Left cardiac atrium (tissue), 4 donors: ENCODE measurements around the gene ZFAND4. TPM values are rescaled to one million over a fixed set of nuclear protein-coding genes. Genes with fewer than 3 reads are reported as not detected.
A peak's percentile ranks its signal among the peaks of the same experiment; 100 is the strongest.
"Not testable (repeated sequence)": the region's sequence is repeated elsewhere in the genome, so short reads cannot be mapped to it uniquely, and the experiment has no call there.

Experiments used
- ATAC-seq, 2 donors: fragments of 200-7000 bp; cut with Tn5 transposase; one replicate each; pipeline ENCODE4 v1.9.1; 2020; ENCODE audit warnings: mild to moderate bottlenecking in 2 of 2, moderate library complexity in 2 of 2
- DNase-seq: peaks from one replicate; pipeline ENCODE4 v3.0.0-alpha.2; 2020
- intact Hi-C, 2 donors: fragments of 100-400 bp; cut with DNase I; formaldehyde crosslinking; loops; one replicate each; pipeline versions ENCODE4 v1.14.1 to v1.15.1; 2022 to 2023
- total RNA-seq, 2 donors: library from RNA; stranded (reverse); fragmentation: NEBNext Ultra II Directional; extraction: Animal tissue kit (Norgen Biotek cat#: 25700); gene quantifications; one replicate each; pipeline ENCODE4 v1.2.1, GENCODE V29; 2021
- donor health status: DM: no; HTN: yes; CAD: no.
- donor health status: DM: no; HTN: yes; CAD: no; lungs with severe emphysema.
- donor health status: DM: yes; HTN: yes; CAD: no.
- donor health status: Dilated cardiomyopathy.

Gene ZFAND4
- total RNA-seq, 2 donors from 2014 or later: 14.0 to 15.0 TPM

DNA sequence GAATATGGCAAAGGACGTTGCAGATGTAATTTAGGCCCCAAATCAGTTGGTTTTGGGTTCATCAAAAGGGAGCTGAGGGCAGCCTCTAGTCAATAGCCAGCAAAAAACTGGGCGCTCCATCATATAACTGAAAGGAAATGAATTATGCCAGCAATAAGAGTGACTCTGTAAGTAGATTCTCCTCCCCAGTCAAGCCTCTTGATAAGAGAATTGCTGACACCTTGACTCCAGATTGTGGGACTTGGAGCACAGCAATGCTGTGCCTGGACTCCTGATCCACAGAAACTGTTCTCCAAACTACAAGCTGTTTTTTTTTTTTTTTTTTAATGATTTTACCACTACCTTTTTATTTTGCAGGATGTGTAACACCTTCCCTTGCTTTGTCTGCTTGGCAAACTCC is 25.5 kb downstream of the ZFAND4 start:
- intact Hi-C loops: no loop called here
- no peak for DNase-seq
- ATAC-seq: peak; percentile 34 to 59

DNA sequence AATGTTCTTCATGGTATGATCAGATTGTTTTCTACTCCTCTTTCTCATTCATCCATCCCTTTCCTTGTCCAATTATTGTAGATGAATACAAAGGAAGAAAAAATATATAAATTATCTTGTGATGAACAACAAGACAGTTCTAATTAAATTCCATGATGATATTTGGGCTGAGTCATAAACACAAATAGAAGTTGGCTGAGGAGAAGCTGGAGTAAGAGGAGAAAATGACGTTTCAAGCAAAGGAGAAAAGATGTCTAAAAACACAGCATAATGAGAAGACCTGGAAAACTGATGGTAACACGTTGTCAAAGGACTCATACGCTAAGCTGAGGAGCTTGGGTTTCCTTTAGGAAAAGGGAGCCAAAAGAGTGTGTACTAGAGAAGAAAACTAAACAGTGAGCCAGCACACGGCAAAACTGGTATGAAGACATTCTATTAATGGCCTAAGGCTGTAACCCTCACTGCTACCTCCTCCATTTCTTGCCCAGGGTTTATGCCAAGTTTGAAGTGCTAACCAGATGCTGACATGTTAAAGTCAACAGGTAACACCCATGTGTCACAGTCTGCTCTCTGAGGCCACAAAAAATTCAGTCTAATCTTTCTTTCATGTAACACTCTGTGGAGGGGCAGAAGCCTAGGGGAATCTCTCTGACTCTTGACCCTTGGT is 26.1 kb downstream of the ZFAND4 start:
- DNase-seq: no peak
- peak; percentile 23 to 50 for ATAC-seq
- intact Hi-C loops: loop anchor here in 1 of 2 donors (1.0 kb wide), 1 partner anchor 22 kb away; no protein-coding TSS in a partner anchor

DNA sequence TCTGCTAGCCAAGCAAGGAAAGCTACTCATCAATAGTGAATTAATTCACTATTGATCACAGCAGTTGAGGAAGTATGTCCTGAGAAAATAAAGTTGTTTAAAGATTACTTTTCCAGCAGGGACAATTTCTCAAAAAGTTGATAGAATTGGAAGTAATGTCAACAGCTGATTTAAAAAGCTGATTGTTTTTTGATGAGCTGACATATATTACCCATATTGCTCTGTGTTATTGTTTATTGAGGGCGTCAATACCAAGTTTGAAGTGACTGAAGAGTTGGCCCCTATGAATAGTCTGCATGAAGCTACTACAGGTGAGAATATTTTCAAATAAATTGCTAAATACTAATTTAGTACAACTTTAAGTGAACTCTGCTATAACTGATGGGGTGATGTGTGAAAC is 28.0 kb downstream of the ZFAND4 start:
- DNase-seq: no peak
- intact Hi-C loops: no loop called here
- no peak for ATAC-seq

DNA sequence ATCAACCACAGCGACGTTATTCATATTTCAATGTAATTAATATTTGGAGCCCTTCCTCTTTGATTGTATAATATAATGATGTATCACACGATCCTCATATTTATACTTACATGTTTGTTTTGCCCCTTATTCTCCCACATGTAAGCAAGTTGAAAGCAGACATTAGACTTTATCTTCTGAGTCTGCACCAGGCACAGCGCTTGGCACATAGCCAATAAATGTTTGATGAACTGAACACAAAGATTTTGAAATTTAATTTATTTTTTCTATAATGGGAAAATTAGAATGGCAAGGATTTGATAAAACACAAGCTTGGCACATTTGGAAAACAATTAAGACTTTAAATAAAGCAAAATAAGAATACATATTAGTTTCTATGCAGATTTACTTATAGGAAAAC is 31.6 kb downstream of the ZFAND4 start:
- no peak for DNase-seq
- intact Hi-C loops: no loop called here
- no peak for ATAC-seq

DNA sequence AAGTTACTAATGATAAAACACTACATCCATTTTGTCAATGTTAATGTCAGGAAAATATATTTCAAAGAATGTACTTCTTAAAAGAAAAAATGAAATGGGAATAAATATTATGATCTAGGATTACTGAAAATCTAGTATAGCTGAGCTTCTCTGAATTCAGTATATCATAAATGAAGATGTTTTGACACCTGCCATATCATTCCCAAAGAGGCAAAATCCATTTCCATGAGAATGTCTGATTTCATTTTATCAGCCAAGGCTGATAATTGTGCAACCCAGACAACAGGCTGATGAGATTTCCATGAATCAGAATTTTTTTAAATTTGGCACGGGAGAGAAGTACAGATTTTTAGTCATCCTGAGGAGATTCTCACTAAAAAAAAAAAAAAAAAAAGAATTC is 32.5 kb downstream of the ZFAND4 start:
- DNase-seq (no peak), ATAC-seq (no peak)
- intact Hi-C loops: no loop called here

DNA sequence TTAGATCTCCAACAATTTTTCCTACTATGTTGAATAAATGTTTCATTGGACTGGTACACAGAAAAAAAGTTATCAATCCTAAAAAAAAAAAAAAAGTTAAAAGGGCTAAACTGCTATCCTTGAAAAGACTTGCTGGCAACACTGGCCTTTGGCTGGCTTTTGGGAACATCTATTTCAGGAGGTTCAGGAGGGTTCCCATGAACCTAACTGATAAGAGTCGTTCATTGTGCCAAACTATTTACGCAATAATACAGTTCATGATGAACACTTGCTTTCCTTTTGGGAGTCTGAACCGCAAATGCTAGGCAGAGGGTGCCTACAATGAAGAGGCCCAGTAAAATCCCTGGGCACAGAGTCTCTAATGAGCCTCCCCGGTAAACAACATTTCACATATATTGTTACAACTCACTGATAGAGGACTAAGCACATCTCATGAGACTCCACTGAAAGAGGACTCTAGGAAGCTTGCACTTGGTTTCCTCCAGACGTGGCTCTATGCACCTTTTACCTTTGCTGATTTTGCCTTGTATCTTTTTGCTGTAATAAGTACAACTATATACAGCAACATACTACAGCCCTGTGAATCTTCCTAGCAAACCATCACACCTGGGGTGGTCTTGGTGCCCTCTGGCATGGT is 45.0 kb downstream of the ZFAND4 start:
- ATAC-seq (peak; percentile 94 to 97), DNase-seq (peak; percentile 70)
- intact Hi-C loops: no loop called here

DNA sequence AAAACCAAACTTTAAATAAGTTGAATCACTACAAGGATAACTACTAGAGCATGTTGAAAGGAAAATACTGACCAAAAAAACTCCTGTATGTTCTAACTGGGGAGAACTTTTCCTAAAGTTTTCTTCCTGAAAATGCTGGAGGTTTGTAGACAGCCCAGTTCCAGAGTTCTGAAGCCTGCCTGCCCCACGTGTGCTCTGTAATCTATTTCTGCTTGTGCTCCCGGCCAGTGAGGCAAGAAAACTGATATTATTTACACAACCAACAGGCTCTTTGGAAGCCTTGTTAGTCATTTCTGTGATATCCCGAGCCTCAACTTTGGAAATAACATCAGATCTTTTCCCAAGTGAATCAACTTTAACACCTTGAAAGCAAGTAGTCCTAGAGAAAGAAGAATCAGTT is 46.7 kb downstream of the ZFAND4 start:
- DNase-seq (no peak), ATAC-seq (peak in 1 of 2 donors; percentile 38)
- intact Hi-C loops: loop anchor here in 1 of 2 donors (2.0 kb wide), 1 partner anchor 47 kb away; the partner anchor contains the start of gene ZFAND4

DNA sequence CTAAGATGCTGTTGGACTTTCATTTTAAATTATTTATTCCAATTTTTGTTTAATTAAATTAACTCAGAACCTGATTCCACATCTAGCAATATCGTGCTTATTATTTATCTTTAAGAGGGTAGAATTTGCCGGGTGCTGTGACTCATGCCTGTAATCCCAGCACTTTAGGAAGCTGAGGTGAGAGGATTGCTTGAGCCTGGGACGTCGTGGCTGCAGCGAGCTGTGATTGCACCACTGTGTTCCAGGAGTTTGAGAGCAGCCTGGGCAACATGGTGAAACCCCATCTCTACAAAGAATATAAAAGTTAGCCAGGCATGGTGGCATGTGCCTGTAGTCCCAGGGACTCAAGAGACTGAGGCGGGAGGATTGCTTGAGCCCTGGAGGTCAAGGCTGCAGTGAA is 47.8 kb downstream of the ZFAND4 start:
- DNase-seq: peak; percentile 42
- intact Hi-C loops: loop anchor here in 1 of 2 donors (1.0 to 2.0 kb wide), 2 partner anchors 22 to 48 kb away; partner anchors contain the start of gene ZFAND4
- peak in 1 of 2 donors; percentile 75 for ATAC-seq

DNA sequence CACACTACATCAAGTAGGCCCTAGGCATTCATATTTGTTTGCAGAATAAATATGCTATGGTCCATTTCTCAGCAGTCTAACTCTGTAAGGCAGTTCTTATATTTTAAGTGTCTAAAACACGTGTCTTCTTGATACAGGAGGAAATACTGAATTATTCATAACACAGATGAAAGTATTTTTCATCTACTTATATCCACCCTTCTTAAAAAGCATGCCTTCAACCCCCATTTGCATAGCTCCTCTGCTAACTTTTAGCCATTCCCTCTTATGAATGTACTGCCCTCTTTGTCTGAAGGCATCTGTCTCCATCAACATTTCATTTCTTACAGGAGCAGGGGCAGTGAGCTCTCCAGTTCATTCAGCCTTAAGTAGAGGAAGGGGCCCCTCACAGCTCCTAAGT is 57.7 kb downstream of the ZFAND4 start:
- DNase-seq: no peak
- ATAC-seq: no peak
- intact Hi-C loops: no loop called here

DNA sequence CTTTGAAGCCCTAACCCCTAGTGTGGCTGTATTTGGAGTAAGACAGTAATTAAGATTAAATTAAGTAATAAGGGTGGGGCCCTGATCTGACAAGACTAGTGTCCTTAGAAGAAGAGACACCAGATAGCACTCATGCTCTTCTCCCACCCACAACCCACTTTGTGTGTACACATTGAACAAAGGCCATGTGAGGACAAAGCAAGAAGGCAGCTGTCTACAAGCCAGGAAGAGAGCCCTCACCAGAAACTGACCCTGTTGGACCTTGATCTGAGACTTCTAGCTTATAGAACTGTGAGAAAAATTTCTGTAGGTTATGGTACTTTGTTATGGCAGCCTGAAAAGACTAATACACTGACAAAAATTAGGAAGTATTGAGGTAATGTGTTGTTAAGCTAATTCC is 59.8 kb downstream of the ZFAND4 start:
- ATAC-seq: no peak
- intact Hi-C loops: no loop called here
- no peak for DNase-seq

DNA sequence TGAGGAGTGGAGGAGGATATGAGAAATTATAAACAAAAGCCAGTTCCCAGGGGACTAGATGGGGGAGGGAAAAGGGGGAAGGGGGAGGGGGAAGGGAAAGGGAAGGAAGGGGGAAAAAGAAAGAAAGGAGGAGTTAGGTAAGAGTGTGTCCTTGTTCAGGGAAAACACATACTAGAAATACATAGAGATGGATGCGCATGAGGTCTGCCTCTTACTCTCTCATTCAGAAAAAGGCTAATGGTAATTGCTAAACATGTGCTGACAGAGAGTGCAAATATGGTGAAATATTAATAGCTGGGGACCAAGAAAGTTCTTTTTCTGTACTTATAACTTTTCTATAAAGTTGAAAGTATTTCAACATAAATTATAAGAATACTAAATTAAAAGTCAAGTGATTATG is 64.5 kb downstream of the ZFAND4 start:
- intact Hi-C loops: no loop called here
- no peak for DNase-seq

DNA sequence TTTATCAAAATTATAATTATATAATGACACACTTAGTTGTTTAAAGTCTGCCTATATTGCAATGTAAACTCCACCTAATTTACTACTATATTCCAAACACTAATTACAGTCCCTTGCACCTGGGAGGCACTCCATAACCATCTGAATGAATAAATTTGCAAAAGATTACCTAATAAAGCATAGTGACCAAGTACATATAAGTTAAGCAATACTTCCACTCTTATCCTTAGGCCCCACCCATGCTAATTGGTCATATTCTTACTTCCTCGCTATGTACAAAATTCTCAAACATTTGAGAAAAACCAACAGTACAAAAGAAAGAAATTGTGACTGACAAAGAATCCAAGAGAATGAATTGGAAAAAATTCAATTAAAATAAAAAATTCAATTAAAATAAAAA is 65.3 kb downstream of the ZFAND4 start:
- intact Hi-C loops: no loop called here
- DNase-seq (no peak), ATAC-seq (no peak)

More for the DNA sequence above, 64.5 kb downstream of the ZFAND4 start:
- ATAC-seq: no peak

DNA sequence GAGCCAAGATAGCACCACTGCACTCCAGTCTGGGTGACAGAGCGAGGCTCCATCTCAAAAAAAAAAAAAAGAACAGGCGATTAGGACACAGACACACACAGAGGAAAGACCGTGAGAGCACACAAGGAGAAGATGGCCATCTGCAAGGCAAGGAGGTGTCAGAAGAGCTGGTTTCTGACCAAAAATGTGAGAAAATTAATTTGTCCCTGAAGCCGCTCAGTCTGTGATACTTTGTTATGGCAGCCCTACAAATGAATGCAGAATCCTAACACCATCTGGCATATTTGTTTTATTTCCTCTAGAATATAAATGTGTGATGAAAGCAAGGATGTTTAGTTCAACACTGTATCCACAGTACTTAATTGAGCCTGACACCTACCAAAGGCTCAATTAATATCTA is 69.7 kb downstream of the ZFAND4 start:
- ATAC-seq: no peak
- intact Hi-C loops: no loop called here
- no peak for DNase-seq

DNA sequence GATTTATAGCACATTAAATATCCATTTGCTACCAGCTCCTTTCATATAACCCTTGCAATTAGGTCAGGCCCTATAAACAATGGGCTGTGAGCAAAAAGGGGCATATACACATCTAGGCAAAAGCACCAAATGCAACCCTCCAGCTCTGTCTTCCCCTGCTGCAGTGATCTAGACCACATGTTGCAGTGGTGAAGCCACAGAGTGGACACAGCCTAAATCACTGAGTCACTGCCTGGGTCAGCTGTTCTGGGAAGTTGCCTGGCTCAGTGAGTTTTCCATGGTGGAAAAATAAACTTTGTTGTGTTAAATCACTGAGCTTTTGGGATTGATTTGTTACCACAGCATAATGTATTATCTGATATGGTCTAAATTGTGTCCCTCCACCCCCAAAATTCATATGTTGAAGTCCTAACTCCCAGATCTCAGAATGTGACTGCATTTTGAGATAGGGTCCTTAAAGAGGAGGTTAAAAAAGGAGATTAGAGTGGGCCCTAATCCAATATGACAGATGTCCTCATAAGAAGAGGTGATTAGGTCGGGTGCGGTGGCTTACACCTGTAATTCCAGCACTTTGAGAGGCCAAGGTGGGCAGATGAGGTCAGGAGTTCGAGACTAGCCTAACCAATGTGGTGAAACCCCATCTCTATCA is 70.4 kb downstream of the ZFAND4 start:
- ATAC-seq (peak in 1 of 2 donors; percentile 39), DNase-seq (no peak)
- intact Hi-C loops: no loop called here

DNA sequence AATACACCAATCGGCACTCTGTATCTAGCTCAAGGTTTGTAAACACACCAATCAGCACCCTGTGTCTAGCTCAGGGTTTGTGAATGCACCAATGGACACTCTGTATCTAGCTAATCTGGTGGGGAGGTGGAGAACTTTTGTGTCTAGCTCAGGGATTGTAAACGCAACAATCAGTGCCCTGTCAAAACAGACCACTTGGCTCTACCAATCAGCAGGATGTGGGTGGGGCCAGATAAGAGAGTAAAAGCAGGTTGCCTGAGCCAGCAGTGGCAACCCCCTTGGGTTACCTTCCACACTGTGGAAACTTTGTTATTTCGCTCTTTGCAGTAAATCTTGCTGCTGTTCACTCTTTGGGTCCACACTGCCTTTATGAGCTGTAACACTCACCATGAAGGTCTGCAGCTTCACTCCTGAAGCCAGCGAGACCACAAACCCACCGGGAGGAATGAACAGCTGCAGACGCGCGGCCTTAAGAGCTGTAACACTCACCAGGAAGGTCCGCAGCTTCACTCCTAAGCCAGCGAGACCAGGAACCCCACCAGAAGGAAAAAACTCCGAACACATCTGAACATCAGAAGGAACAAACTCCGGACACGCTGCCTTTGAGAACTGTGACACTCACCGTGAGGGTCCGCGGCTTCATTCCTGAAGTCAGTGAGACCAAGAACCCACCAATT is 71.2 kb downstream of the ZFAND4 start:
- DNase-seq, ATAC-seq, intact Hi-C loops: not testable (repeated sequence)

DNA sequence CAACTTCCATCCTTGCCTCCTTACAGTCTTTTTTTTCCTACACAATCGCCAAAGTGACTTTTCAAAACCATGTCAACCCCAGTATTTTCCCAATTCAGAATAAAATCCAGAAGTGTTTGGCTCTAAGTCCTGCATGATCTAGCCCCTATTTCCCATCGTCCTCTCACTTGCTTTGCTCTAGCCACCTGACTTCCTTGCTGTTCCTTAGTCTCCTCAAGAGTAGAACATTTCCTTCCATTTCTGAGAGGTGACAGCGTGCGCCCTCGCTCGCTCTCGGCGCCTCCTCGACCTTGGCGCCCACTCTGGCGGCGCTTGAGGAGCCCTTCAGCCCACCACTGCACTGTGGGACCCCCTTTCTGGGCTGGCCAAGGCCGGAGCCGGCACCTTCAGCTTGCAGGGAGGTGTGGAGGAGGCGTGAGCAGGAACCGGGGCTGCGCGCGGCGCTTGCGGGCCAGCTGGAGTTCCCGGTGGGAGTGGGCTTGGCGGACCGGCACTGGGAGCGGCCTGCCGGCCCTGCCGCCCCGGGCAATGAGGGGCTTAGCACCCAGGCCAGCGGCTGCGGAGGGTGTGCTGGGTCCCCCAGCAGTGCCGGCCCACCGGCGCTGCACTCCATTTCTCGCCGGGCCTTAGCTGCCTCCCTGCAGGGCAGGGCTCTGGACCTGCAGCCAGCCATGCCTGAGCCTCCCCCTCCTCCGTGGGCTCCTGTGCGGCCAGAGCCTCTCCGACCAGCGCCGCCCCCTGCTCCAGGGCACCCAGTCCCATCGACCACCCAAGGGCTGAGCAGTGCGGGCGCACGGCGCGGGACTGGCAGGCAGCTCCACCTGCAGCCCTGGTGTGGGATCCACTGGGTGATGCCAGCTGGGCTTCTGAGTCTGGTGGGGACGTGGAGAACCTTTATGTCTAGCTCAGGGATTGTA is 72.0 kb downstream of the ZFAND4 start:
- DNase-seq, intact Hi-C loops: not testable (repeated sequence)
- peak in 1 of 2 donors; percentile 35 for ATAC-seq

DNA sequence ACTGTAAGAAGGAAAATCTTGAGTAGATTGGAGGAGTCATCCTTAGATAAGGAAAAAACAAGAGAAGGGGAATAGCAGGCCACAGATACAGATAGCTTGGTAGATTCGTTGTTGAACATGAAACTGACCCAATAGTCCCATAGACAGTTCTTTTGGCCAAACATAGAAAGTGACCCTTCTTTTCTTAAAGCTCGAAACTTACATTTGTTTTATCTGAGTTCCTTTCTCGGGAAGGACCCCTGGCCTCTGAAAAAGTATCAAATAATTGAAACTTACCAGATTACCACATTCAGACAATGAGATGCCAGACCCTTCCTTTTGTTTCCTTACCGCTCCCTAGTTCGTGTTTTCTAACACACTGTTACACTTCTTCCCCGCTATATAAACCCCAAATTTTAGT is 72.9 kb downstream of the ZFAND4 start:
- ATAC-seq (no peak), DNase-seq (no peak)
- intact Hi-C loops: loop anchor here in 1 of 2 donors (10.0 kb wide), 1 partner anchor 75 kb away; the partner anchor contains the start of gene ZFAND4

DNA sequence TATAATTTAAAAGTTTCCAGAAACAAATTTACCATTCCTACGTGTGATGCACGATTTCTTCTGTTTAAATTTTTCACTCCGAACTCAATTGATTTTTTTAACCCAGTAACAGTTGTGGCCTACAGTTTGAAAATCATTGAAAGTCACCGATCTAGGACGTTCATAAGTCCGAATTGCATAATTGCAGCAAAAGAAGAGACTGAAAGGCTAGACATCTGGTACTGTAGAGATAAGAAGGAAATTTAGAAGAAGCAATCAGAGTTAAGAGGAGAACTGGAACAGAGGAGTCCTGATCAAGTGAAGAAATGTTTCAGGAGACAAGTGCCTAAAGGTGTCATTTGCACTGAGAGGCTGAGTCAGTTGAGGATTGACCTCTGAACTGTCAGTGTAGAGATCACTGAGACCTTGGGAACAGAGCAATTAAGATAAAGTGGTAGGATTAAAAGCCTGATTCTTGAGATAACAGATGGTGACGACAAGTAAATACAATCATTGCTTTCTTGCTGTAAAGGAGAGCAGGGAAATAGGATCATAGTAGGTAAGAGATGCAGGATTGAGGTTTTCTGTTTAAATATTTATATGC is 73.5 kb downstream of the ZFAND4 start:
- intact Hi-C loops: loop anchor here in 1 of 2 donors (10.0 kb wide), 1 partner anchor 76 kb away; the partner anchor contains the start of gene ZFAND4
- no peak for ATAC-seq
- no peak for DNase-seq
